B cell (primary cell): ENCODE results near the gene KEL. TPM values are rescaled to one million over a fixed set of nuclear protein-coding genes. Genes with fewer than 3 reads are reported as not detected.

Source experiments
- ATAC-seq: fragments of 200-7000 bp; cut with Tn5 transposase; one replicate; pipeline ENCODE4 v1.10.0; 2021; ENCODE audit warnings: low read depth, mild to moderate bottlenecking, moderate number of reproducible peaks, moderate library complexity
- CTCF ChIA-PET: fragments of 350-600 bp; sonication (Branson Sonifier 250); formaldehyde crosslinking; loops from one replicate; lab custom pipeline; 2021; ENCODE audit warnings: antibody characterized with exemption, inconsistent platforms; lab: Charles Lee
- POLR2A ChIA-PET: fragments of 350-600 bp; sonication (Branson Sonifier 250); formaldehyde crosslinking; loops from one replicate; lab custom pipeline; 2021; ENCODE audit warnings: antibody characterized with exemption; lab: Charles Lee
- DNase-seq: peaks from one replicate; pipeline ENCODE4 v3.0.0; 2013
- H2AFZ ChIP-seq: 2 replicates; pipeline ENCODE4 v1.6.1; 2012; ENCODE audit warnings: mild to moderate bottlenecking, low read depth, low read length; ENCODE audit not compliant: insufficient read depth, poor library complexity, severe bottlenecking
- H3K27ac ChIP-seq, 2 donors: 1 replicate in 1 of 2; 2 replicates in 1 of 2; pipeline ENCODE4 v1.5.1; 2012 to 2013; ENCODE audit warnings: low read length in 2 of 2, mild to moderate bottlenecking in 2 of 2, moderate library complexity in 1 of 2
- H3K27me3 ChIP-seq, 4 experiments: fragments of 200-600 bp in 1 of 4; sonication (generic) in 1 of 4; replicated peaks in 1 of 4; 1 replicate in 2 of 4; 2 replicates in 2 of 4; pipeline versions ENCODE4 v1.6.1 to v1.7.0; 2013 to 2016; ENCODE audit warnings: low read length in 3 of 4, mild to moderate bottlenecking in 2 of 4, mixed read lengths in 1 of 4, moderate library complexity in 1 of 4; ENCODE audit not compliant: insufficient read depth in 4 of 4, control insufficient read depth in 3 of 4; ENCODE audit errors: control extremely low read depth in 1 of 4
- H3K36me3 ChIP-seq, 2 experiments: replicated peaks in 1 of 2; 1 replicate in 1 of 2; 2 replicates in 1 of 2; pipeline versions ENCODE4 v1.6.1 to v1.7.1; 2013; ENCODE audit warnings: low read length in 1 of 2; ENCODE audit not compliant: insufficient read depth in 2 of 2, control insufficient read depth in 1 of 2; ENCODE audit errors: control extremely low read depth in 1 of 2, extremely low read depth in 1 of 2
- H3K4me1 ChIP-seq, 2 donors: fragments of 200-600 bp in 1 of 2; sonication (generic) in 1 of 2; 1 replicate in 1 of 2; 2 replicates in 1 of 2; pipeline versions ENCODE4 v1.5.1 to v1.6.1; 2013 to 2017; ENCODE audit warnings: low read length in 2 of 2; ENCODE audit not compliant: control insufficient read depth in 2 of 2, insufficient read depth in 2 of 2
- H3K4me2 ChIP-seq: replicated peaks from 2 replicates; pipeline ENCODE3; 2012; ENCODE audit warnings: mild to moderate bottlenecking, low read depth, low read length; ENCODE audit not compliant: poor library complexity, severe bottlenecking
- H3K4me3 ChIP-seq, 5 experiments: fragments of 200-600 bp in 1 of 5; sonication (generic) in 1 of 5; 1 replicate in 3 of 5; 2 replicates in 2 of 5; pipeline versions ENCODE4 v1.5.1 to v1.7.0; 2011 to 2016; ENCODE audit warnings: low read length in 4 of 5, mild to moderate bottlenecking in 4 of 5, low read depth in 2 of 5, control low read depth in 1 of 5, moderate library complexity in 1 of 5; ENCODE audit not compliant: insufficient read depth in 1 of 5; ENCODE audit errors: control extremely low read depth in 1 of 5, extremely low read depth in 1 of 5
- H3K79me2 ChIP-seq: fragments of 200-600 bp; sonication (generic); one replicate; pipeline ENCODE4 v1.6.0; 2016; ENCODE audit warnings: low read length; ENCODE audit not compliant: control insufficient read depth, insufficient read depth
- H3K9ac ChIP-seq: fragments of 200-600 bp; sonication (generic); 2 replicates; pipeline ENCODE4 v1.6.1; 2017; ENCODE audit warnings: mild to moderate bottlenecking, low read length, moderate library complexity
- H3K9me3 ChIP-seq, 3 donors: one replicate each; pipeline versions ENCODE4 v1.6.1 to v1.7.1; 2013; ENCODE audit warnings: low read length in 2 of 3; ENCODE audit not compliant: control insufficient read depth in 2 of 3, insufficient read depth in 1 of 3; ENCODE audit errors: control extremely low read depth in 1 of 3
- H4K20me1 ChIP-seq: 2 replicates; pipeline ENCODE4 v1.6.0; 2012; ENCODE audit warnings: mild to moderate bottlenecking, low read length; ENCODE audit not compliant: insufficient read depth, control insufficient read depth, poor library complexity, severe bottlenecking
- H3K27ac Mint-ChIP-seq: one replicate; pipeline ENCODE4 v1.8.0; 2021; ENCODE audit warnings: mixed read lengths
- H3K27me3 Mint-ChIP-seq: one replicate; pipeline ENCODE4 v1.8.0; 2021; ENCODE audit warnings: mixed read lengths
- H3K4me1 Mint-ChIP-seq: one replicate; pipeline ENCODE4 v1.8.0; 2021; ENCODE audit warnings: mixed read lengths
- H3K4me3 Mint-ChIP-seq: one replicate; pipeline ENCODE4 v1.8.0; 2021; ENCODE audit warnings: mixed read lengths
- H3K9me3 Mint-ChIP-seq: one replicate; pipeline ENCODE4 v1.8.0; 2022; ENCODE audit warnings: mixed read lengths; ENCODE audit not compliant: insufficient read depth
- EZH2 ChIP-seq: IDR thresholded peaks from 2 replicates; pipeline ENCODE4 v1.6.1; 2012; ENCODE audit warnings: borderline replicate concordance, low read depth, mild to moderate bottlenecking, moderate library complexity, low read length; ENCODE audit not compliant: insufficient read depth, poor library complexity, severe bottlenecking
- WGBS: methylation state at CpG from one replicate; pipeline ENCODE4 v1.1.5; 2013; ENCODE audit warnings: missing lambda C conversion rate; ENCODE audit not compliant: insufficient coverage; 5-methylcytosine and 5-hydroxymethylcytosine counted together
- intact Hi-C: fragments of 100-400 bp; cut with micrococcal nuclease; formaldehyde crosslinking; loops from one replicate; pipeline ENCODE4 v1.10.0; 2022
- polyA plus RNA-seq: library from polyadenylated mRNA; depleted of rRNA; stranded (reverse); fragments of >200 nt; gene quantifications from 2 replicates; pipeline ENCODE4 v1.2.3, GENCODE V29; 2012
- total RNA-seq, 2 donors: library from RNA; stranded (reverse); fragments of 120-200 nt in 1 of 2; gene quantifications; 1 replicate in 1 of 2; 2 replicates in 1 of 2; pipeline versions ENCODE4 v1.2.3 to v1.2.4, GENCODE V29; 2013 to 2022
- TF ChIP-seq, protein P1 (sequence below): fragments of 200-600 bp; IDR thresholded peaks from one replicate; pipeline ENCODE4 v1.8.0; 2022; ENCODE audit warnings: antibody characterized with exemption, mild to moderate bottlenecking

Gene KEL
- total and polyA plus RNA-seq, 2 donors (not counting 1 experiment from before 2014, with no cell fraction given), result 0.27 to 0.71 TPM

DNA sequence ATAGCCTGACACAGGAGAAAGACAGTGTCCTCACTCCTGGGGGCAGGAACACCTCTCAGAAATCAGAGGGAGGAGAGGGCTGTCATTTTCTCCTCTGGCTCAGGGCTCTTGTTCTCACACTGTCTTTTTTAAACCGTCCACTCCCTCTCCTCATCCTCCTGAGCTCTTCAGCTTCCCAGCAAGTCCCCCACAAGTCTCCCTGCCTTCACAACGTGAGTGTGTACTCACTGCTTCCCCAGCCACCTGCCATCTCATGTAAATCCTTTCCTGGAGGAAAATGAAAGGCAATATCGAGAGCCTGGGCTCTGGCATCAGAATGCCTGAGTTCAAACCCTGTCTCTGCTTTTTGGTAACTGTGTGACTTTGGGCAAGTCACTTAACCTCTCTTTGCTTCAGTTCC is 17.2 kb downstream of the KEL start:
- DNase-seq, result no peak
- TF ChIP-seq, protein P1, sequence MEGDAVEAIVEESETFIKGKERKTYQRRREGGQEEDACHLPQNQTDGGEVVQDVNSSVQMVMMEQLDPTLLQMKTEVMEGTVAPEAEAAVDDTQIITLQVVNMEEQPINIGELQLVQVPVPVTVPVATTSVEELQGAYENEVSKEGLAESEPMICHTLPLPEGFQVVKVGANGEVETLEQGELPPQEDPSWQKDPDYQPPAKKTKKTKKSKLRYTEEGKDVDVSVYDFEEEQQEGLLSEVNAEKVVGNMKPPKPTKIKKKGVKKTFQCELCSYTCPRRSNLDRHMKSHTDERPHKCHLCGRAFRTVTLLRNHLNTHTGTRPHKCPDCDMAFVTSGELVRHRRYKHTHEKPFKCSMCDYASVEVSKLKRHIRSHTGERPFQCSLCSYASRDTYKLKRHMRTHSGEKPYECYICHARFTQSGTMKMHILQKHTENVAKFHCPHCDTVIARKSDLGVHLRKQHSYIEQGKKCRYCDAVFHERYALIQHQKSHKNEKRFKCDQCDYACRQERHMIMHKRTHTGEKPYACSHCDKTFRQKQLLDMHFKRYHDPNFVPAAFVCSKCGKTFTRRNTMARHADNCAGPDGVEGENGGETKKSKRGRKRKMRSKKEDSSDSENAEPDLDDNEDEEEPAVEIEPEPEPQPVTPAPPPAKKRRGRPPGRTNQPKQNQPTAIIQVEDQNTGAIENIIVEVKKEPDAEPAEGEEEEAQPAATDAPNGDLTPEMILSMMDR, result no peak
- TF ChIP-seq EZH2, result no peak
- Histone ChIP-seq H4K20me1 (no peaks in the 10 kb centered on the region), H3K36me3 (no peaks in the 10 kb centered on the region), H3K4me3 (no peak overlapping the region), H3K4me1 (no peaks in the 10 kb centered on the region), H3K9me3 (no peaks in the 10 kb centered on the region), H3K4me2 (no peak overlapping the region), H3K79me2 (no peaks in the 10 kb centered on the region), H3K27me3 (peaks cover 0 to 7% (median 0%) of the 10 kb centered on the region in 4 experiments), H3K27ac (no peak overlapping the region), H2AFZ (no peak overlapping the region), H3K9ac (no peak overlapping the region)
- Mint-ChIP-seq H3K27ac (no peak overlapping the region), H3K9me3 (no peaks in the 10 kb centered on the region), H3K4me1 (no peaks in the 10 kb centered on the region), H3K4me3 (no peak overlapping the region), H3K27me3 (peaks cover 41% of the 10 kb centered on the region)
- POLR2A ChIA-PET, result no interaction called here
- ATAC-seq, result no peak
- intact Hi-C loops, result no loop called here
- CTCF ChIA-PET, result no interaction called here
- 84% methylated on average over 2 of the region's 3 CpGs for WGBS

GRCh38 chr7:142943706-142944268 is 18.4 kb downstream of the KEL start:
- Histone ChIP-seq H2AFZ (no peak overlapping the region), H4K20me1 (no peaks in the 10 kb centered on the region), H3K79me2 (no peaks in the 10 kb centered on the region), H3K4me3 (no peak overlapping the region), H3K9me3 (no peaks in the 10 kb centered on the region), H3K4me1 (no peaks in the 10 kb centered on the region), H3K9ac (no peak overlapping the region), H3K27ac (no peak overlapping the region), H3K27me3 (peaks cover 0 to 10% (median 0%) of the 10 kb centered on the region in 4 experiments), H3K4me2 (no peak overlapping the region), H3K36me3 (no peaks in the 10 kb centered on the region)
- Mint-ChIP-seq H3K4me3 (no peak overlapping the region), H3K9me3 (no peaks in the 10 kb centered on the region), H3K27ac (no peak overlapping the region), H3K4me1 (no peaks in the 10 kb centered on the region), H3K27me3 (peaks cover 41% of the 10 kb centered on the region)
- ATAC-seq, result no peak
- TF ChIP-seq, protein P1, result no peak
- no peak for TF ChIP-seq EZH2
- POLR2A ChIA-PET, result no interaction called here
- 78% methylated on average over 6 of the region's 7 CpGs for WGBS
- no peak for DNase-seq
- CTCF ChIA-PET, result no interaction called here
- intact Hi-C loops, result no loop called here
